WI38 (cell line): ENCODE results near the gene TTYH2.
"Not testable (repeated sequence)": the region's sequence is repeated elsewhere in the genome, so short reads cannot be mapped to it uniquely, and the experiment has no call there.

Source experiments
- H3K4me3 ChIP-seq: 2 replicates; pipeline ENCODE4 v1.5.1; 2011; ENCODE audit warnings: low read depth, mild to moderate bottlenecking, control low read depth, low read length
- CTCF ChIP-seq: IDR thresholded peaks from 2 replicates; pipeline ENCODE4 v1.5.1; 2012; ENCODE audit warnings: low read depth, mild to moderate bottlenecking, control low read depth, low read length

TTYH2 gene

DNA sequence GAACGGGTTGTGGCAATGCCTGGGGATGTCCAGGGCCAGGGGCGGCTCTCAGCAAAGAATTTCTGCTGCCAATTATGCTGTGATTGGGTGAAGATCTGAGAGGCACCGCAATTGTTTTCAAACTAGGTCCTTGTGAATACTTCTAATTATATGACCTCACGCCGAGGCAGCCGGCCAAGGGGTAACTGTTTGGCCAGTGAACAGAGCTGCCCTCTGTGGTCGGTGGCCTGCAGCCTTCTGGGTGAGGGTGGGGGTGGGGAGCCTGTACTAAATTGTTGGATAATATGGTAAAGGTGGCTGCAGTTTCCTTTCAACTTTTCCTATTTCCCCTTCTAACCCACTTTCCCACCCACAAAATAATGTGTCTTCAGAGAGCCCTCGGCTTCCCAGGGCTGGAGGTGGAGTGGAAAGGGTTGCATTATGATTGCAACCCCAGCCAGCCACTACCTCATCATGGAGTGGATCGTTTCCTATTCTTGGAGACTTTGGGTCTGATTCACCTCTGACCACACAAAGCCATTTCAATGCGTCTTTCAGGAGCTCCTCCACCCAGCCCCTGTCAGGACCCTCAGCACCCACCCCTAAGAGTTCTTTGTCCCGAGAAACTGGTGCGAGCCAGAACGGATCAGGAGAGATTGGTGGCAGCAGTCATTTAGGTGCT is 58.7 kb downstream of the TTYH2 start:
- TF ChIP-seq CTCF, result no peak
- H3K4me3 ChIP-seq, result no peak overlapping the region

GRCh38 chr17:74272731-74273201 is 59.4 kb downstream of the TTYH2 start:
- TF ChIP-seq CTCF, result no peak
- H3K4me3 ChIP-seq, result no peak overlapping the region

- no peak within 1 kb of the TSS for H3K4me3 ChIP-seq
Measured at GRCh38 chr17:74274060-74274708, 60.8 kb downstream of the TTYH2 start, which contains the start of gene DNAI2. Gene DNAI2, plus strand, starts transcription at chr17:74274234. Its CDS starts 7,584 bp downstream, at chr17:74281818.

DNA sequence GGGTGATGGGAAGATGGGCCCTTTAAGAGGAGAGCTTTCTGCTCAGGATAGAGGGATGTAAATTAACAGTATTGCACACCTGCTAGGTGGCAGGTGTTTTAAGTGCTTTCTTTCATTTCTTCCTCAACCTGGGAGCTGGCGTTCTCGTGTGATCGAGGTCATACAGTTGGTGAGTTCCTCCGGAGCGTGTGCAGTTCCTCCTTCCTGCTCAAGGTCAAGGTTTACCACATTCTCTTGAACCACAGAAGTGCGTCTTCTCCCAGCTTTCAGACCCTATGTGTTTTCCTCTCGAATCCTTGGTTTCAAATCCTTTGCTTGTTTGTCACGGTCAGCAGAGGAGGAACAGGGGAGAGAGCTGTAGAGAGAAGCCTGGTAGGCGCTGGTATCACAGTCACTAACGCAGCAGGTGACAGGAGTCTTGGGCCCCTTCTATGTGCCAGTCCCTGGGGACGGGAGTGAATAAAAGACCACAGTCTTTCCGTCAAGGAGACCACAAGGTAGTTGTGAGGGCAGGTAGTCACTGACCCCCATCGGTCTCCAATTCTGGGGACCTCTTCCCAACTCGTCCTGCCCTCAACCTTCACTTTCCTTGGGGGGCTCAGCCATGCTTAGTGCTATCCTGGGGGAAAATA is 61.5 kb downstream of the TTYH2 start:
- no peak for TF ChIP-seq CTCF
- no peak overlapping the region for H3K4me3 ChIP-seq

More at GRCh38 chr17:74274060-74274708, 60.8 kb downstream of the TTYH2 start, which contains the start of gene DNAI2:
- TF ChIP-seq CTCF, result no peak

DNA sequence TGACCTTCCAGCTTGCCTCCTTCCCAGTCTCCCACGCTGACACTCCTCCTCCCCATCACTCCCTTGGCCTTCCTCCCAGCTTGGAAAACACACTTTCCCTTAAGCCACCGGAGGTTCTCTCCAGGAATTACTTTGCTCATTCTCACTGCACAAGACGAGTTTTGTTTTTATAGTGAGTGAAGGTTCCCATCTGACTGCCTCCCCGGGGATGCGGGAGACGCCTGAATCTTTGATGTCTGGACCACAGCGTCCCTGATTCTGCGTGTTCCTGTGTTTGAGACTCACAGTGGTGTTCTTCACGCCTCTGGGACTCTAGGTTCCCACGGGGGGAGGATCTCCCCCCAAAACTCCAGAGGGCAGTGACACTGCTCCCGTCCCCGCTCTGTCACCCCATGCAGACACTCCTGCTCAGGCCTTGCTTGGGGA is 62.7 kb downstream of the TTYH2 start:
- TF ChIP-seq CTCF, result no peak
- H3K4me3 ChIP-seq, result no peak overlapping the region

DNA sequence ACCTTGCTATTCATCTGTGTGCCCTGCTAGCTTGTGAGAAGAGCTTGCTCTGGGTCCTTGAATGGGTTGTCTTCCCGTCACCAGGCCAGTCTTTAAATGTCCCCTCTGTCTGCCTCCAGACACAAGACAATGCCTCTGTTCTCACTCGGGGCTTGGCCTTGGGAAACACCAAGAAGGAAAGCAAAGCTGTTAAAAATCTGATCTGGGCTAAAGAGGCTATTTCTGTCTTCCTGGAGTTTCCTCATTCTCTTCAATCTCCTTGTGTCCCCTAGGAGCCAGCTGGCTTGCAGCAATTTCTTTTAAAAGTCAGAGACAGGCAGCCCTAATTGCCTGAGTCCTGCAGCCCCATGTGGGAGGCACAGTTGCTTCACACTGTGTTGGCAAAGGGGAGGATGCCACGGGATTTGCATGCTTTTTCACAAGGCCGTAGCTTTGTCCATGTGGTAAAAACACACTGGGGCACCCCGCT is 63.2 kb downstream of the TTYH2 start:
- no peak for TF ChIP-seq CTCF
- no peak overlapping the region for H3K4me3 ChIP-seq

DNA sequence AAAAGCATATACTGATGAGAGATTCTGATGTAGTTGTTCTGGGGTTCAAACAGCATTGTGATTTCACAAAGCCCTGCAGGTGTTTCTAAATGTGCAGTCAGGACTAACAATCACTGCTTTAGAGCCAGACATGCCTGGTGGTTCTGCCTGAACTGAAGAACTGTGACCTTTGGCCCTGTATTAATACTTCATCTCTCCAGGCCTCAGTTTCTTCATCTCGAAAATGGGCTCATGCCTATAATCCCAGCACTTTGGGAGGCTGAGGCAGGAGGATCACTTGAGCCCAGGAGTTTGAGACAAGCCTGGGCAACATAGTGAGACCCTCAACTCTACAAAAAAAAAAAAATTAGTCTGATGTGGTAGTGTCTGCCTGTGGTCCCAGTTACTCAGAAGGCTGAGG is 64.6 kb downstream of the TTYH2 start:
- H3K4me3 ChIP-seq, result no peak overlapping the region
- no peak for TF ChIP-seq CTCF

DNA sequence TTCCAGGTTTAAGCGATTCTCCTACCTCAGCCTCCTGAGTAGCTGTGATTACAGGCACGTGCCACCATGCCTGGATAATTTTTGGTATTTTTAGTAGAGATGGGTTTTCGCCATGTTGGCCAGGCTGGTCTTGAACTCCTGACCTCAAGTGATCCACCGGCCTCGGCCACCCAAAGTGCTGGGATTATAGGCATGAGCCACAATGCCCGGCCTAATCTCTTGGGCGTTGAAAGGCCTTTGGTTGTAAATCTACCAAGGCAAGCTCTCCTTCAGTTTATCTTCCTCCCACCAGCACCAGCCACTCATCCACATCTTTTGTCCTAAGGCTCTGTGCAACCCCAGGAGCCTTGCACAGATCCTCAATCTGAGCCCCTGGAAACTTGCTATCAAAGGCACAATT is 66.2 kb downstream of the TTYH2 start:
- H3K4me3 ChIP-seq, result not testable (repeated sequence)
